Testis (tissue), 2 donors: Measurements from ENCODE around the gene GSTM4.
"Not testable (repeated sequence)": the region's sequence is repeated elsewhere in the genome, so short reads cannot be mapped to it uniquely, and the experiment has no call there.

Experiments used
- CTCF ChIP-seq, 3 experiments: fragments of 450-650 bp in 2 of 3; fragments of 200-600 bp in 1 of 3; sonication (generic) in 1 of 3; IDR thresholded peaks; one replicate each; pipeline ENCODE4 v1.5.1; 2016 to 2019; ENCODE audit warnings: antibody characterized with exemption in 3 of 3, mild to moderate bottlenecking in 2 of 3, moderate library complexity in 1 of 3
- POLR2A ChIP-seq: fragments of 450-650 bp; IDR thresholded peaks from one replicate; pipeline ENCODE4 v1.6.1; 2017; ENCODE audit warnings: antibody characterized with exemption, mild to moderate bottlenecking, moderate library complexity

- TF ChIP-seq CTCF (IDR thresholded peaks at IDR 0.05); POLR2A: not testable (repeated sequence)
These were observed 4.8 kb downstream of the GSTM4 start for GRCh38 chr1:109660691-109661026.
